Natural killer cell (primary cell): ENCODE measurements around the gene PMM2. TPM values are rescaled to one million over a fixed set of nuclear protein-coding genes. Genes with fewer than 3 reads are reported as not detected.

Source experiments
- ATAC-seq, 3 donors: fragments of 150-1000 bp in 2 of 3; fragments of 200-7000 bp in 1 of 3; cut with Tn5 transposase; 1 replicate in 1 of 3; 2 replicates in 2 of 3; pipeline ENCODE4 v1.10.0; 2021; ENCODE audit warnings: mild to moderate bottlenecking in 2 of 3, moderate library complexity in 2 of 3
- DNase-seq, 2 donors: peaks; one replicate each; pipeline versions ENCODE4 v3.0.0 to v3.0.0-alpha.2; 2013 to 2021; ENCODE audit warnings: mixed read lengths in 1 of 2
- H3K27ac ChIP-seq: one replicate; pipeline ENCODE4 v1.5.1; 2013; ENCODE audit warnings: mild to moderate bottlenecking, low read length
- H3K27me3 ChIP-seq: one replicate; pipeline ENCODE4 v1.6.1; 2013; ENCODE audit warnings: low read length; ENCODE audit not compliant: control insufficient read depth, insufficient read depth
- H3K36me3 ChIP-seq: one replicate; pipeline ENCODE4 v1.6.1; 2013; ENCODE audit warnings: low read length; ENCODE audit not compliant: control insufficient read depth, insufficient read depth
- H3K4me1 ChIP-seq: one replicate; pipeline ENCODE4 v1.6.1; 2013; ENCODE audit warnings: low read length; ENCODE audit not compliant: control insufficient read depth, insufficient read depth
- H3K4me3 ChIP-seq: one replicate; pipeline ENCODE4 v1.5.1; 2013; ENCODE audit warnings: low read length
- H3K9me3 ChIP-seq: one replicate; pipeline ENCODE4 v1.6.1; 2013; ENCODE audit warnings: low read length; ENCODE audit not compliant: control insufficient read depth, insufficient read depth
- H3K27ac Mint-ChIP-seq, 2 donors: one replicate each; pipeline ENCODE4 v1.8.0; 2022; ENCODE audit warnings: mild to moderate bottlenecking in 2 of 2, mixed read lengths in 2 of 2, moderate library complexity in 1 of 2
- H3K27me3 Mint-ChIP-seq, 2 donors: one replicate each; pipeline ENCODE4 v1.8.0; 2022; ENCODE audit warnings: low read depth in 2 of 2, mixed read lengths in 2 of 2
- H3K36me3 Mint-ChIP-seq: one replicate; pipeline ENCODE4 v1.8.0; 2022; ENCODE audit warnings: mixed read lengths
- H3K4me1 Mint-ChIP-seq, 2 donors: one replicate each; pipeline ENCODE4 v1.8.0; 2022; ENCODE audit warnings: mixed read lengths in 2 of 2
- H3K4me3 Mint-ChIP-seq: one replicate; pipeline ENCODE4 v1.8.0; 2022; ENCODE audit warnings: mild to moderate bottlenecking, moderate library complexity, mixed read lengths
- H3K9me3 Mint-ChIP-seq, 2 donors: one replicate each; pipeline ENCODE4 v1.8.0; 2022; ENCODE audit warnings: mixed read lengths in 2 of 2
- WGBS: methylation state at CpG from one replicate; pipeline ENCODE4 v1.1.7; 2013; ENCODE audit warnings: missing lambda C conversion rate; ENCODE audit not compliant: insufficient coverage; 5-methylcytosine and 5-hydroxymethylcytosine counted together
- intact Hi-C: fragments of 100-400 bp; cut with micrococcal nuclease; formaldehyde crosslinking; loops from one replicate; pipeline ENCODE4 v1.14.2; 2022
- total RNA-seq, 4 donors: library from RNA; stranded (reverse); fragments of 120-200 nt in 1 of 4; gene quantifications; one replicate each; pipeline versions ENCODE4 v1.2.3 to v1.2.4, GENCODE V29; 2013 to 2022
- TF ChIP-seq, protein P1 (sequence below): fragments of 200-600 bp; IDR thresholded peaks from one replicate; pipeline ENCODE4 v1.8.0; 2022; ENCODE audit warnings: antibody characterized with exemption

The PMM2 gene
- total RNA-seq, 3 donors from 2014 or later (not counting 1 experiment from before 2014, with no cell fraction given) = 33.4 to 37.6 (median 36.4) TPM

DNA sequence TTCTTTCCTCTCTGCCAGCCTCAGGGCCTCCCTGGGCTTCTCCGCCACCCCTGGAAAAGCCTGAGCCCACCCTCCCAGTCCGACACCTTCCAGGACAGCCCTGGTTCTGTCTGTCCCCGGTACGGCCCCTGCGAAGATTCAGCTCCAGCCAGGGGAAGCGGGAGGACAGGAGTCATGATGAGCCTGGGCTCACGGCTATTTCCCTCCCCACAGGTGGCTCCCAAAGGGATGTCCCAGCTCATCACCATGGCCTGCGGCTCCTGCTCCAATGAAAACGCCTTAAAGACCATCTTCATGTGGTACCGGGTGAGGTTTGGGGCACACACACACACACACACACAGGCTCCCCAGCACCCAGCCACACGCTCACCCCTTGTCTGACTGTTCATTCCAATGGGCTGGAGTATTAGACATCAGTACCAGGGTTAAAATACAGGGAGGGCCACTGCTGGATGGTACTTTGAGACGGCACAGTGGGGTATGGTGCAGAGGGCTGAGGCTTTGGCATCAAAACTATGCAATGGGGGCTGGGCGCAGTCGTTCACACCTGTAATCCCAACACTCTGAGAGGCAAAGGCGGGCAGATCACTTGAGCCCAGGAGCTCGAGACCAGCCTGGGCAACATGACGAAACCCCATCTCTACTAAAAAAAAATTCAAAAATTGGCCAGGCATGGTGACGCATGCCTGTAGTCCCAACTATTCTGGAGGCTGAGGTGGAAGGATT lies 33.0 kb upstream of the PMM2 start:
- ATAC-seq = no peak
- no peak overlapping the region for H3K27ac Mint-ChIP-seq
- DNase-seq = no peak

DNA sequence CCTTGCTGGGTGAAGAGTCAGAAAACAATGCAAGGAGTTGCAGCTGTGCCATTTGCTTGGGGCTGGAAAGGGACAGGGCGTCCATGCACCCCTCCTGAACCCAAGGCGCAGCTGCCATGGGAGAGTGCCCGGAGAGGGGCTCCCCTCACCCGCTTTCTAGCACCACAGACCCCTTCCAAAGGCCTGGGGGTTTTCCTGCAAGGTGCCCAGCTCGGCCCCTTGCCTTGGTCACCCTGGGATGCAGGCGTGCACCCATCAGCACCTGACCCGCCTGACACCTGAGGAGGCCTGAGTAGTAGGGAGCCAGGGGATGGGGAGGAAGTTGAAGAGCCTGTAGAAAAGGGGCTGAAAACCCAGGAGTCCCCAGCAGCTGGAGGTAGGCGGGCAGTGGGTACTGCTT lies 30.5 kb upstream of the PMM2 start:
- Histone ChIP-seq H3K27me3 (no peaks in the 10 kb centered on the region), H3K36me3 (peaks cover 12% of the 10 kb centered on the region), H3K4me3 (no peak overlapping the region), H3K27ac (no peak overlapping the region), H3K4me1 (no peaks in the 10 kb centered on the region), H3K9me3 (no peaks in the 10 kb centered on the region)
- H3K36me3 Mint-ChIP-seq = no peaks in the 10 kb centered on the region
- no peaks in the 10 kb centered on the region for H3K4me1 Mint-ChIP-seq
- WGBS = 86% methylated on average over 8 of the region's 8 CpGs
- TF ChIP-seq, protein P1, sequence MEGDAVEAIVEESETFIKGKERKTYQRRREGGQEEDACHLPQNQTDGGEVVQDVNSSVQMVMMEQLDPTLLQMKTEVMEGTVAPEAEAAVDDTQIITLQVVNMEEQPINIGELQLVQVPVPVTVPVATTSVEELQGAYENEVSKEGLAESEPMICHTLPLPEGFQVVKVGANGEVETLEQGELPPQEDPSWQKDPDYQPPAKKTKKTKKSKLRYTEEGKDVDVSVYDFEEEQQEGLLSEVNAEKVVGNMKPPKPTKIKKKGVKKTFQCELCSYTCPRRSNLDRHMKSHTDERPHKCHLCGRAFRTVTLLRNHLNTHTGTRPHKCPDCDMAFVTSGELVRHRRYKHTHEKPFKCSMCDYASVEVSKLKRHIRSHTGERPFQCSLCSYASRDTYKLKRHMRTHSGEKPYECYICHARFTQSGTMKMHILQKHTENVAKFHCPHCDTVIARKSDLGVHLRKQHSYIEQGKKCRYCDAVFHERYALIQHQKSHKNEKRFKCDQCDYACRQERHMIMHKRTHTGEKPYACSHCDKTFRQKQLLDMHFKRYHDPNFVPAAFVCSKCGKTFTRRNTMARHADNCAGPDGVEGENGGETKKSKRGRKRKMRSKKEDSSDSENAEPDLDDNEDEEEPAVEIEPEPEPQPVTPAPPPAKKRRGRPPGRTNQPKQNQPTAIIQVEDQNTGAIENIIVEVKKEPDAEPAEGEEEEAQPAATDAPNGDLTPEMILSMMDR = no peak
- intact Hi-C loops = no loop called here
- ATAC-seq (no peak), DNase-seq (no peak)
- no peaks in the 10 kb centered on the region for H3K27me3 Mint-ChIP-seq
- no peaks in the 10 kb centered on the region for H3K9me3 Mint-ChIP-seq
- H3K4me3 Mint-ChIP-seq = no peak overlapping the region
- H3K27ac Mint-ChIP-seq = no peak overlapping the region

More for the DNA sequence above, 33.0 kb upstream of the PMM2 start:
- H3K27me3 ChIP-seq = no peaks in the 10 kb centered on the region
- H3K36me3 ChIP-seq = peaks cover 17% of the 10 kb centered on the region
- H3K9me3 ChIP-seq = no peaks in the 10 kb centered on the region
- TF ChIP-seq, protein P1 = no peak
- Mint-ChIP-seq H3K36me3 (no peaks in the 10 kb centered on the region), H3K4me1 (no peaks in the 10 kb centered on the region), H3K4me3 (no peak overlapping the region), H3K9me3 (no peaks in the 10 kb centered on the region), H3K27me3 (no peaks in the 10 kb centered on the region)
- WGBS = 93% methylated on average over 18 of the region's 18 CpGs
- no peak overlapping the region for H3K27ac ChIP-seq
- intact Hi-C loops = no loop called here
- H3K4me1 ChIP-seq = no peaks in the 10 kb centered on the region
- no peak overlapping the region for H3K4me3 ChIP-seq

DNA sequence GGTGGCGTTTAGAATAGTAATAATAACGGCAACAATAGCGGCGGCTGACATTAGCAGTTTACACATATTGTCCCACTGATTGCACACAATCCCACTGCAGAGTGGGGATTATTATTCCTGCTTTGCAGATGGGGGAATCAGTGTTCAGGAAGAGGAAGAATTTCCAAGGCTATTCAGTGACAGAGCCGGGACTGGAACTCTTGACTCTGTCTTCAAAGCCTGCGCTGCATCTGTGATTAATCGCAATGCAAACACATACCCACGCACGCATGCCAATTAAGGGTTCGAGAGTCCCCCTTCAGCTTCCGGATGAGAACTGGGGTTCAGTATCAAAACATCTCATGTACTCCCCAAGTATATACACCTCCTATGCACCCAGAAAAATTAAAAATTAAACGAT lies 29.4 kb upstream of the PMM2 start:
- H3K4me3 Mint-ChIP-seq = no peak overlapping the region
- intact Hi-C loops = no loop called here
- DNase-seq = no peak
- Histone ChIP-seq H3K36me3 (peaks cover 12% of the 10 kb centered on the region), H3K4me1 (no peaks in the 10 kb centered on the region), H3K4me3 (no peak overlapping the region), H3K9me3 (no peaks in the 10 kb centered on the region), H3K27ac (no peak overlapping the region), H3K27me3 (no peaks in the 10 kb centered on the region)
- 97% methylated on average over 10 of the region's 12 CpGs for WGBS
- H3K36me3 Mint-ChIP-seq = no peaks in the 10 kb centered on the region
- H3K4me1 Mint-ChIP-seq = no peaks in the 10 kb centered on the region
- TF ChIP-seq, protein P1 = no peak
- no peaks in the 10 kb centered on the region for H3K27me3 Mint-ChIP-seq
- H3K27ac Mint-ChIP-seq = no peak overlapping the region
- no peaks in the 10 kb centered on the region for H3K9me3 Mint-ChIP-seq
- ATAC-seq = no peak

DNA sequence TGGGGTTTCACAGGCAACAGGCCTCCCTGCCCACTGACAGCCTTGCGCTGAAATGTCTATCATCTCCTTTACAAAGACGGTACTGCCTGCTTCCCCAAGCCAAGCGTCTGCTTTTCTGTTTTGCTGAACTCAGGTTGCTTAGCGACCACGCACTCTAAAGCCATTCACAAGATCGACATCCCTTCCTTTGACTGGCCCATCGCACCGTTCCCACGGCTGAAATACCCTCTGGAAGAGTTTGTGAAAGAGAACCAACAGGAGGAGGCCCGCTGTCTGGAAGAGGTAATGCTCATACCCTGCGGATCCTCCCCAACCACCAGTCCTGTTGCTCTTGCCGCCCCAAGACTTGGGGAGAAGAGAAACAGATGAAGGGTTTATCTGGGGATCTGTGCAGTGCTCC lies 28.9 kb upstream of the PMM2 start:
- H3K27me3 Mint-ChIP-seq = no peaks in the 10 kb centered on the region
- intact Hi-C loops = no loop called here
- ATAC-seq (no peak), DNase-seq (no peak)
- Histone ChIP-seq H3K9me3 (no peaks in the 10 kb centered on the region), H3K36me3 (peaks cover 12% of the 10 kb centered on the region), H3K27ac (no peak overlapping the region), H3K27me3 (no peaks in the 10 kb centered on the region), H3K4me3 (no peak overlapping the region), H3K4me1 (no peaks in the 10 kb centered on the region)
- no peak overlapping the region for H3K4me3 Mint-ChIP-seq
- 94% methylated on average over 11 of the region's 12 CpGs for WGBS
- no peaks in the 10 kb centered on the region for H3K9me3 Mint-ChIP-seq
- H3K4me1 Mint-ChIP-seq = no peaks in the 10 kb centered on the region
- no peak overlapping the region for H3K27ac Mint-ChIP-seq
- H3K36me3 Mint-ChIP-seq = no peaks in the 10 kb centered on the region
- TF ChIP-seq, protein P1 = no peak
